ENCODE measurements around the gene LHFPL6. TPM values are rescaled to one million over a fixed set of nuclear protein-coding genes. Genes with fewer than 3 reads are reported as not detected.

LHFPL6 gene
- total and polyA plus RNA-seq, 2 experiments from 2014 or later = 7.8 to 9.5 TPM

GRCh38 chr13:39501702-39502324, 101.2 kb downstream of the LHFPL6 start:
- Mint-ChIP-seq H3K4me3 (no peak overlapping the region), H3K9me3 (peaks cover 4% of the 10 kb centered on the region; the same call in 1 of the 3 replicates), H3K4me1 (peaks cover 44% of the 10 kb centered on the region), H3K27ac (no peak overlapping the region), H3K36me3 (ENCODE audit: low read depth) (no peaks in the 10 kb centered on the region; the same call in 2 of the 3 replicates), H3K27me3 (ENCODE audit: insufficient read depth, low read depth, poor library complexity) (peaks cover 10% of the 10 kb centered on the region)
- ATAC-seq (no peak), DNase-seq (ENCODE audit: low spot score) (no peak)
- Histone ChIP-seq H3K36me3 (ENCODE audit: insufficient read depth) (no peaks in the 10 kb centered on the region), H2AFZ (no peak overlapping the region), H3K79me2 (replicated peaks; ENCODE audit: insufficient read depth) (no peaks in the 10 kb centered on the region), H3K9me2 (ENCODE audit: insufficient read depth) (peaks cover 8% of the 10 kb centered on the region; the same call in 1 of the 2 replicates), H3K4me2 (no peak overlapping the region), H3K27ac (ENCODE audit: low read depth) (no peak overlapping the region), H3K4me1 (ENCODE audit: insufficient read depth) (peaks cover 34% of the 10 kb centered on the region), H3K27me3 (ENCODE audit: insufficient read depth) (no peaks in the 10 kb centered on the region), H3F3A (replicated peaks; ENCODE audit: low read depth) (no peaks in the 10 kb centered on the region), H3K4me3 (no peak overlapping the region), H4K20me1 (replicated peaks; ENCODE audit: insufficient read depth) (no peaks in the 10 kb centered on the region)
- TF ChIP-seq REST (IDR thresholded peaks at IDR 0.05; ENCODE audit: unreplicated experiment) (no peak), EZH2 (IDR thresholded peaks at IDR 0.05; ENCODE audit: low read depth, unreplicated experiment) (no peak)
- TF ChIP-seq, protein P1, sequence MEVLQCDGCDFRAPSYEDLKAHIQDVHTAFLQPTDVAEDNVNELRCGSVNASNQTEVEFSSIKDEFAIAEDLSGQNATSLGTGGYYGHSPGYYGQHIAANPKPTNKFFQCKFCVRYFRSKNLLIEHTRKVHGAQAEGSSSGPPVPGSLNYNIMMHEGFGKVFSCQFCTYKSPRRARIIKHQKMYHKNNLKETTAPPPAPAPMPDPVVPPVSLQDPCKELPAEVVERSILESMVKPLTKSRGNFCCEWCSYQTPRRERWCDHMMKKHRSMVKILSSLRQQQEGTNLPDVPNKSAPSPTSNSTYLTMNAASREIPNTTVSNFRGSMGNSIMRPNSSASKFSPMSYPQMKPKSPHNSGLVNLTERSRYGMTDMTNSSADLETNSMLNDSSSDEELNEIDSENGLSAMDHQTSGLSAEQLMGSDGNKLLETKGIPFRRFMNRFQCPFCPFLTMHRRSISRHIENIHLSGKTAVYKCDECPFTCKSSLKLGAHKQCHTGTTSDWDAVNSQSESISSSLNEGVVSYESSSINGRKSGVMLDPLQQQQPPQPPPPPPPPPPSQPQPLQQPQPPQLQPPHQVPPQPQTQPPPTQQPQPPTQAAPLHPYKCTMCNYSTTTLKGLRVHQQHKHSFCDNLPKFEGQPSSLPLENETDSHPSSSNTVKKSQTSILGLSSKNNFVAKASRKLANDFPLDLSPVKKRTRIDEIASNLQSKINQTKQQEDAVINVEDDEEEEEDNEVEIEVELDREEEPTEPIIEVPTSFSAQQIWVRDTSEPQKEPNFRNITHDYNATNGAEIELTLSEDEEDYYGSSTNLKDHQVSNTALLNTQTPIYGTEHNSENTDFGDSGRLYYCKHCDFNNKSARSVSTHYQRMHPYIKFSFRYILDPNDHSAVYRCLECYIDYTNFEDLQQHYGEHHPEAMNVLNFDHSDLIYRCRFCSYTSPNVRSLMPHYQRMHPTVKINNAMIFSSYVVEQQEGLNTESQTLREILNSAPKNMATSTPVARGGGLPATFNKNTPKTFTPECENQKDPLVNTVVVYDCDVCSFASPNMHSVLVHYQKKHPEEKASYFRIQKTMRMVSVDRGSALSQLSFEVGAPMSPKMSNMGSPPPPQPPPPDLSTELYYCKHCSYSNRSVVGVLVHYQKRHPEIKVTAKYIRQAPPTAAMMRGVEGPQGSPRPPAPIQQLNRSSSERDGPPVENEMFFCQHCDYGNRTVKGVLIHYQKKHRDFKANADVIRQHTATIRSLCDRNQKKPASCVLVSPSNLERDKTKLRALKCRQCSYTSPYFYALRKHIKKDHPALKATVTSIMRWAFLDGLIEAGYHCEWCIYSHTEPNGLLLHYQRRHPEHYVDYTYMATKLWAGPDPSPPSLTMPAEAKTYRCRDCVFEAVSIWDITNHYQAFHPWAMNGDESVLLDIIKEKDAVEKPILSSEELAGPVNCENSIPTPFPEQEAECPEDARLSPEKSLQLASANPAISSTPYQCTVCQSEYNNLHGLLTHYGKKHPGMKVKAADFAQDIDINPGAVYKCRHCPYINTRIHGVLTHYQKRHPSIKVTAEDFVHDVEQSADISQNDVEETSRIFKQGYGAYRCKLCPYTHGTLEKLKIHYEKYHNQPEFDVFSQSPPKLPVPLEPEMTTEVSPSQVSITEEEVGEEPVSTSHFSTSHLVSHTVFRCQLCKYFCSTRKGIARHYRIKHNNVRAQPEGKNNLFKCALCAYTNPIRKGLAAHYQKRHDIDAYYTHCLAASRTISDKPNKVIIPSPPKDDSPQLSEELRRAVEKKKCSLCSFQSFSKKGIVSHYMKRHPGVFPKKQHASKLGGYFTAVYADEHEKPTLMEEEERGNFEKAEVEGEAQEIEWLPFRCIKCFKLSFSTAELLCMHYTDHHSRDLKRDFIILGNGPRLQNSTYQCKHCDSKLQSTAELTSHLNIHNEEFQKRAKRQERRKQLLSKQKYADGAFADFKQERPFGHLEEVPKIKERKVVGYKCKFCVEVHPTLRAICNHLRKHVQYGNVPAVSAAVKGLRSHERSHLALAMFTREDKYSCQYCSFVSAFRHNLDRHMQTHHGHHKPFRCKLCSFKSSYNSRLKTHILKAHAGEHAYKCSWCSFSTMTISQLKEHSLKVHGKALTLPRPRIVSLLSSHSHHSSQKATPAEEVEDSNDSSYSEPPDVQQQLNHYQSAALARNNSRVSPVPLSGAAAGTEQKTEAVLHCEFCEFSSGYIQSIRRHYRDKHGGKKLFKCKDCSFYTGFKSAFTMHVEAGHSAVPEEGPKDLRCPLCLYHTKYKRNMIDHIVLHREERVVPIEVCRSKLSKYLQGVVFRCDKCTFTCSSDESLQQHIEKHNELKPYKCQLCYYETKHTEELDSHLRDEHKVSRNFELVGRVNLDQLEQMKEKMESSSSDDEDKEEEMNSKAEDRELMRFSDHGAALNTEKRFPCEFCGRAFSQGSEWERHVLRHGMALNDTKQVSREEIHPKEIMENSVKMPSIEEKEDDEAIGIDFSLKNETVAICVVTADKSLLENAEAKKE (CRISPR knock-in tag; IDR thresholded peaks at IDR 0.05) = no peak

Measured in GM23338 (cell line).